ENCODE data around the gene CENPC.
"Not testable (repeated sequence)": the region's sequence is repeated elsewhere in the genome, so short reads cannot be mapped to it uniquely, and the experiment has no call there.

Gene CENPC

DNA sequence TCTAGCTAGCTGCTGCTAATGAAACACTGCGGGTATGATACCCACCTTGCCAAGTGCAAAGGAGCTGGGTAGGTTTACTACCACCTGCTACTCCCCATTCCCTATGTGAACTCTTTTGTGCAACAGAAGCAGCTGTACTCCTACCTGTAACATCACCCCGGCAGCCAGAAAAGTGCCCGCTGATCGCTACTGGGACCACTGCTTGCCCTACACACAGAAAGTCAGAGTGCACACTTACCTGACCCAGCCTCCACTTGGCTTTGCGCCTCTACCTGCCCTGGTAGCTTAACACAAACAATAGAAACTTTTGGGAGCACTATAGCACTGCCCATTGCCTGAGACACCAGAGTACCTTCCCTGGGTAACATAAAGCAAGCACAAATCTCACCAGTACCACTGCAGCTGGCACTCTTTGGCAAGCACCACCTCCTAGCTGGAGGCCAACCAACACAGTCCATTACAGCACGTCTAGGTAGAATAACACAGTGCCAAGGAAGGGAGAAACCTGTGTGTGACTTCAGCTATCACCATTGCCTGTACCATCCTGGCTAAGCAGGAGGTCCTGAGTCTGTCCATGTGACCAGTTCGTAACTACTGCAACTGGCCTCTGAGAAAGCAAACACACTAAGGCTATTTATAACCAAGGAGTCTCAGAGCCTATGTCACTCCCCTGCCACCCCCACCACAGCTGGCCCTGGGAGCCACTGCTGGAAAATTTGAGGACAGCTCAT is 80.1 kb downstream of the CENPC start:
- DNase-seq = no peak

- no peak for DNase-seq
Observed at GRCh38 chr4:67460574-67460973, 84.7 kb downstream of the CENPC start.

- no peak for DNase-seq
Observed at GRCh38 chr4:67459164-67459563, 86.1 kb downstream of the CENPC start.

DNA sequence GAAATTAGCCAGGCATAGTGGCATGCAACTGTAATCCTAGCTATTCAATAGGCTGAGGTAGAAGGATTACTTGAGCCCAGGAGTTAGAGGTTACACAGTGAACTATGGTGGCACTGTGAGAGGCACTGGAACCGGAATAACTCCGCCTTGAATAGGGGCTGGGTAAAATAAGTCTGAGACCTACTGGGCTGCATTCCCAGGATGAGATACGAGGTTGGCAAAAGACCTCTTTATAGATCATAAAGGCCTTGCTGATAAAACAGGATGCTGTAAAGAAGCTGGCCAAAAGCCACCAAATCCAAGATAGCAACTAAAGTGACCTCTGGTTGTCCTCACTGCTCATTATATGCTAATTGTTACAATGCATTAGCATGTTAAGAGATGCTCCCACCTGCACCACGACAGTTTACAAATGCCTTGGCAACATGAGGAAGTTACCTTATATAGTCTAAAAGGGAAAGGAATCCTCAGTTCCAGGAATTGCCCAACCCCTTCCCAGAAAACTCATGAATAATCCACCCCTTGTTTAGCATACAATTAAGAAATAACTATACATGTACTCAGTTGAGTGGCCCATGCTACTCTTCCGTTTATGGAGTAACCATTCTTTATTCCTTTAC is 88.6 kb downstream of the CENPC start:
- peak; percentile 35 for DNase-seq

DNA sequence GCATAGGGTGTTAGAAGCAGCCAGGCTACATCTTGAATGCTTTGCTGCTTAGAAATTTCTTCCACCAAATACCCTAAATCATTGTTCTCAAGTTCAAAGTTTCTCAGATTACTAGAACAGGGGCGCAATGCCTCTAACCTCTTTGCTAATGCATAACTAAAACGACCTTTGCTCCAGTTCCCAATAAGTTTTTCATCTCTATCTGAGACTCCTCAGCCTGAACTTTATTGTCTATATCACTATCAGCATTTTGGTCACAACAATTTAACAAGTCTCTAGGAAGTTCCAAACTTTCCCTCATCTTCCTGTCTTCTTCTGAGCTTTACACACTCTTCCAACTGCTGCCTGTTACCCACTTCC is 92.5 kb downstream of the CENPC start:
- not testable (repeated sequence) for DNase-seq

DNA sequence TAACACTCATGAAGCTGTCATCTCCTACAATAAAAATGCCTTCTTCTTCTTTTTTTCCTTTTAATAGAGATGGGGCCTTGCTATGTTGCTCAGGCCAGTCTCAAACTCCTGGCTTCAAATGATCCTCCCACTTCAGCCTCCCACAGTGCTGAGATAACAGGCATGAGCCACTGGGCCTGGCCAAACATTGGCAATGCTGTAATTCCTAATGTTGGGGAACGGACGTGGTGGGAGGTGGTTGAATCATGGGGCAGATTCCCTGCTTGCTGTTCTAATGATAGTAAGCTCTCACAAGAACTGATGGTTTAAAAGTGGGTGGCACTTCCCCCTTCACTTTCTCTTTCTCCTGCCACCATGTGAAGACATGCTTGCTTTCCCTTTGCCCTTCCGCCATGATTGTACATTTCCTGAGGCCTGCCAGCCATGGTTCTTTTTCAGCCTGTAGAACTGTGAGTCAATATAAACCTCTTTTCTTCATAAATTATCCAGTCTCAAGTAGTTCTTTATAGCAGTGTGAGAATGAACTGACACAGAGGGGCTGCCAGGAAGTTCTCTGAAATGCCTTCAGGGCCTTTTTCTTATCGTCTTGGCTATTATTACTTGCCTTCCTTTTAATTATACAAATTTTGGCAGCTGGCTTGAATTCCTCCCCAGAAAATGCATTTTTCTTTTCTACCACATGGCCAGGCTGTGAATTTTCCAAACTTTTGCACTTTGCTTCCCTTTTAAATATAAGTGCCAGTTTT is 93.0 kb downstream of the CENPC start:
- DNase-seq = no peak

- DNase-seq = no peak
Observed at GRCh38 chr4:67451464-67451863, 93.8 kb downstream of the CENPC start.

GRCh38 chr4:67448621-67449020 is 96.7 kb downstream of the CENPC start:
- no peak for DNase-seq

GRCh38 chr4:67447873-67448272 is 97.4 kb downstream of the CENPC start:
- DNase-seq = no peak

DNA sequence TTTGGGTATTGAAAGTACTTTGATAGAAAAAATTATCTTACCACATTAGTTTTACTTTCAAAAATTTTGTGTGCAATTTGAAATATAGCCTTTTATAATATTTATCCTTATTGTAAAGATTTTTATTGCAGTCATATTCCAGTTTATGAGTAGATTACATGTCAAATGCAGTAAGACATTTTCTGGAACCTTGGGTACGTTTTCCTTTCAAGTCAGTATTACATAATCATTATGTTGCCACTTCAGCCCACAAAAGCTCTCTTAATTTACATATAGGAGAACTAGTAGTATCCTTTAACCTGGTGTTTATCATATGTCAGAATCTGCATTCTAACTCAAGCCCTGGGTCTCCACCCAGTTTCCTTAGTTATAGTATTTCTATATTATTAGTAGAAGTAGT is 98.5 kb downstream of the CENPC start:
- no peak for DNase-seq

DNA sequence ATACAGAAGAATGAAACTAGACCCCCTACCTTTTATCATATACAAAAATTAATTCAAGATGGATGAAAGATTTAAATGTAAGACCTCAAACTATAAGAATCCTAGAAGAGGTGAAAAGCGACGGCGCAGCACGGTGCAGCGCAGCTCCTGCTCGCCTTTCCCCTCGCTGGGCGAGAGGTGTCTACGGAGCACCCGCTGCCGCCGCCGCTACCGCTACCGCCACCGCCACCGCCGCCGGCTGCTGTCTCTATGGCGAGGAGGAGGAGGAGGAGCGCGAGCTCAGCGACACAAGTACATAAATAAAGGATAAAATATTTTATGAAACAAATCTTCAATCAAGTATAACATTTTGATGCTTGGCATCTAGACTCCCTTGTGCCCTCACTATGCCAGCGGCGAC is 99.4 kb downstream of the CENPC start:
- DNase-seq = not testable (repeated sequence)

GRCh38 chr4:67438975-67439374 is 106.3 kb downstream of the CENPC start:
- DNase-seq = no peak

GRCh38 chr4:67437974-67438713 is 107.2 kb downstream of the CENPC start:
- peak; percentile 79 for DNase-seq

GRCh38 chr4:67436742-67437141 is 108.6 kb downstream of the CENPC start:
- no peak for DNase-seq

DNA sequence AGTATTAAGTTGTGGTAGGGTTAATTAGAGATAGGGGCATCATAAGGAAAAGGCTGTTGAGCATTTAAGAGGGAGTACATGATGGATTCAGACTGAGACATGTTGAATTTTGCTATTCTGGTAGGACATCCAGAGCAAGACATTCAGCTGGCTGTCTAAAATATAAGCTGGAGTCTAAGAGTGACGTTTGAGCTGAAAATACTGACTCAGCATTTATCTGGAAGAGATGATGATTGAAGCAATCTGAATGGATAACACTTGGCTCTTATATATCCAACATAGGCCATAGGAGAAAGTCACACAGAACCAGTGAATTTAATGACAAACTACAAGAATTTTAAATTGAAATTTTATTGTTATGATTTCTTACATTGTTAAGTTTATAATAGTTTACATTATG is 114.3 kb downstream of the CENPC start:
- DNase-seq = no peak

- no peak for DNase-seq
Observed at GRCh38 chr4:67428819-67429218, 116.5 kb downstream of the CENPC start.

Measured in OCI-M1 (cell line).